ENCODE data around the gene ARID3A.

GRCh38 chr19:937259-937694 lies 11.4 kb downstream of the ARID3A start:
- TF ChIP-seq CTCF (IDR thresholded peaks at IDR 0.05) (no peak), POLR2A (IDR thresholded peaks at IDR 0.05) (no peak)

Measured in uterus (tissue), 2 donors.